Measurements from ENCODE around the gene P4HB. TPM values are rescaled to one million over a fixed set of nuclear protein-coding genes. Genes with fewer than 3 reads are reported as not detected.

The P4HB gene
- total and polyA plus RNA-seq, 2 donors (not counting 1 experiment from before 2014, with no cell fraction given), result 109 to 1,034 TPM

- Histone ChIP-seq H3K79me2 (ENCODE audit: control insufficient read depth, insufficient read depth, low read length) (no peaks in the 10 kb centered on the region), H3K27ac (ENCODE audit: insufficient read depth, low read length) (no peak overlapping the region), H3K27me3 (ENCODE audit: control insufficient read depth, insufficient read depth, low read length) (no peaks in the 10 kb centered on the region), H3K4me2 (ENCODE audit: extremely low read depth, insufficient read depth, low read length) (no peak overlapping the region), H3K4me3 (replicated peaks in 1 of 4; ENCODE audit: control extremely low read depth in 1 of 4, insufficient read depth in 1 of 4, low read depth in 3 of 4, low read length in 4 of 4) (no peak overlapping the region), H4K20me1 (ENCODE audit: control insufficient read depth, extremely low read depth, insufficient read depth, low read length) (no peaks in the 10 kb centered on the region), H3K4me1 (ENCODE audit: control insufficient read depth, extremely low read depth, insufficient read depth, low read length) (no peaks in the 10 kb centered on the region), H2AFZ (ENCODE audit: low read length) (no peak overlapping the region), H3K36me3 (ENCODE audit: control insufficient read depth, insufficient read depth, low read length) (peaks cover 41% of the 10 kb centered on the region), H3K9me3 (ENCODE audit: control insufficient read depth, insufficient read depth, low read depth, low read length) (no peaks in the 10 kb centered on the region), H3K9ac (ENCODE audit: insufficient read depth, low read length) (no peak overlapping the region)
- no peak for DNase-seq (ENCODE audit: low read depth in 2 of 2)
- no peak for TF ChIP-seq EZH2 (IDR thresholded peaks at IDR 0.05; ENCODE audit: low read length, missing control alignments)
- TF ChIP-seq CTCF (conservative IDR thresholded peaks at IDR 0.05 in 1 of 2, IDR thresholded peaks at IDR 0.05 in 1 of 2; ENCODE audit: low read depth in 1 of 2, low read length in 2 of 2), result no peak
Measured at GRCh38 chr17:81842378-81842724, 18.0 kb downstream of the P4HB start.

- H4K20me1 ChIP-seq (ENCODE audit: control insufficient read depth, extremely low read depth, insufficient read depth, low read length), result no peaks in the 10 kb centered on the region
Measured at GRCh38 chr17:81841866-81842265, 18.5 kb downstream of the P4HB start.

More at GRCh38 chr17:81841866-81842265, 18.5 kb downstream of the P4HB start:
- Histone ChIP-seq H3K4me2 (ENCODE audit: extremely low read depth, insufficient read depth, low read length) (no peak overlapping the region), H3K9me3 (ENCODE audit: control insufficient read depth, insufficient read depth, low read depth, low read length) (no peaks in the 10 kb centered on the region), H3K4me1 (ENCODE audit: control insufficient read depth, extremely low read depth, insufficient read depth, low read length) (no peaks in the 10 kb centered on the region), H3K79me2 (ENCODE audit: control insufficient read depth, insufficient read depth, low read length) (no peaks in the 10 kb centered on the region), H2AFZ (ENCODE audit: low read length) (no peak overlapping the region), H3K36me3 (ENCODE audit: control insufficient read depth, insufficient read depth, low read length) (peaks cover 40% of the 10 kb centered on the region), H3K9ac (ENCODE audit: insufficient read depth, low read length) (no peak overlapping the region), H3K27me3 (ENCODE audit: control insufficient read depth, insufficient read depth, low read length) (no peaks in the 10 kb centered on the region), H3K4me3 (replicated peaks in 1 of 4; ENCODE audit: control extremely low read depth in 1 of 4, insufficient read depth in 1 of 4, low read depth in 3 of 4, low read length in 4 of 4) (no peak overlapping the region), H3K27ac (ENCODE audit: insufficient read depth, low read length) (no peak overlapping the region)
- DNase-seq (ENCODE audit: low read depth in 2 of 2), result no peak
- TF ChIP-seq EZH2 (IDR thresholded peaks at IDR 0.05; ENCODE audit: low read length, missing control alignments), result no peak
- TF ChIP-seq CTCF (conservative IDR thresholded peaks at IDR 0.05 in 1 of 2, IDR thresholded peaks at IDR 0.05 in 1 of 2; ENCODE audit: low read depth in 1 of 2, low read length in 2 of 2), result no peak
